Trophoblast cell (in vitro differentiated cells and primary cell): ENCODE measurements around the gene TXN2.

ENCODE experiments used
- DNase-seq, 2 donors: peaks; one replicate each; pipeline ENCODE4 v3.0.0-alpha.2; 2016
- H2AFZ ChIP-seq: 2 replicates; pipeline ENCODE4 v1.6.1; 2013; ENCODE audit warnings: low read length, moderate library complexity, mild to moderate bottlenecking; ENCODE audit not compliant: insufficient read depth, poor library complexity
- H2AK5ac ChIP-seq: 2 replicates; pipeline ENCODE4 v1.6.1; 2013; ENCODE audit warnings: mild to moderate bottlenecking, low read length
- H2BK120ac ChIP-seq: 2 replicates; pipeline ENCODE4 v1.6.1; 2013; ENCODE audit warnings: low read length, mild to moderate bottlenecking, moderate library complexity; ENCODE audit not compliant: insufficient read depth, poor library complexity
- H2BK12ac ChIP-seq: 2 replicates; pipeline ENCODE4 v1.6.1; 2013; ENCODE audit warnings: mild to moderate bottlenecking, low read length, moderate library complexity
- H2BK5ac ChIP-seq: 2 replicates; pipeline ENCODE4 v1.6.1; 2013; ENCODE audit warnings: low read length, low read depth, moderate library complexity, mild to moderate bottlenecking; ENCODE audit not compliant: poor library complexity
- H3K14ac ChIP-seq: 2 replicates; pipeline ENCODE4 v1.6.1; 2013; ENCODE audit warnings: mild to moderate bottlenecking, low read length
- H3K18ac ChIP-seq: 2 replicates; pipeline ENCODE4 v1.6.1; 2013; ENCODE audit warnings: mild to moderate bottlenecking, low read length
- H3K23ac ChIP-seq: 2 replicates; pipeline ENCODE4 v1.6.1; 2013; ENCODE audit warnings: low read length
- H3K27ac ChIP-seq: 2 replicates; pipeline ENCODE4 v1.5.1; 2013; ENCODE audit warnings: low read depth, mild to moderate bottlenecking, inconsistent platforms, low read length, moderate library complexity
- H3K27me3 ChIP-seq: 2 replicates; pipeline ENCODE4 v1.6.1; 2013; ENCODE audit warnings: inconsistent platforms, mild to moderate bottlenecking, low read length, moderate library complexity; ENCODE audit not compliant: insufficient read depth
- H3K36me3 ChIP-seq, 2 experiments: 1 replicate in 1 of 2; 2 replicates in 1 of 2; pipeline ENCODE4 v1.6.1; 2013; ENCODE audit warnings: low read length in 2 of 2, mild to moderate bottlenecking in 2 of 2, moderate library complexity in 1 of 2; ENCODE audit not compliant: insufficient read depth in 2 of 2, control insufficient read depth in 1 of 2
- H3K4ac ChIP-seq: 2 replicates; pipeline ENCODE4 v1.6.1; 2013; ENCODE audit warnings: low read depth, mild to moderate bottlenecking, low read length, moderate library complexity
- H3K4me1 ChIP-seq, 2 experiments: 1 replicate in 1 of 2; 2 replicates in 1 of 2; pipeline ENCODE4 v1.6.1; 2013; ENCODE audit warnings: low read length in 2 of 2, mild to moderate bottlenecking in 2 of 2, moderate library complexity in 1 of 2; ENCODE audit not compliant: insufficient read depth in 2 of 2, control insufficient read depth in 1 of 2
- H3K4me2 ChIP-seq: 2 replicates; pipeline ENCODE4 v1.6.1; 2013; ENCODE audit warnings: inconsistent platforms, mild to moderate bottlenecking, low read length, moderate library complexity
- H3K4me3 ChIP-seq: 2 replicates; pipeline ENCODE4 v1.5.1; 2013; ENCODE audit warnings: mild to moderate bottlenecking, low read depth, low read length, inconsistent platforms
- H3K79me1 ChIP-seq: one replicate; pipeline ENCODE4 v1.6.1; 2013; ENCODE audit warnings: low read length
- H3K79me2 ChIP-seq: 2 replicates; pipeline ENCODE4 v1.6.1; 2013; ENCODE audit warnings: low read length, mild to moderate bottlenecking; ENCODE audit not compliant: control insufficient read depth, insufficient read depth, poor library complexity
- H3K9ac ChIP-seq: 2 replicates; pipeline ENCODE4 v1.6.1; 2013; ENCODE audit warnings: mild to moderate bottlenecking, low read length
- H3K9me3 ChIP-seq: 2 replicates; pipeline ENCODE4 v1.6.1; 2013; ENCODE audit warnings: low read depth, mild to moderate bottlenecking, control low read depth, inconsistent platforms, low read length; ENCODE audit not compliant: insufficient read depth
- H4K12ac ChIP-seq: 2 replicates; pipeline ENCODE4 v1.6.1; 2013; ENCODE audit warnings: low read depth, mild to moderate bottlenecking, low read length, moderate library complexity
- H4K8ac ChIP-seq: 2 replicates; pipeline ENCODE4 v1.6.1; 2013; ENCODE audit warnings: low read depth, mild to moderate bottlenecking, low read length, moderate library complexity
- H4K91ac ChIP-seq: one replicate; pipeline ENCODE4 v1.6.1; 2013; ENCODE audit warnings: low read depth, mild to moderate bottlenecking, low read length, moderate library complexity
- WGBS: extraction: QIAGEN DNeasy Blood & Tissue Kit; methylation state at CpG from one replicate; pipeline ENCODE4 v1.1.7; 2013; ENCODE audit warnings: missing lambda C conversion rate; ENCODE audit not compliant: insufficient read length, insufficient coverage; ENCODE audit errors: extremely low coverage; 5-methylcytosine and 5-hydroxymethylcytosine counted together

The TXN2 gene

DNA sequence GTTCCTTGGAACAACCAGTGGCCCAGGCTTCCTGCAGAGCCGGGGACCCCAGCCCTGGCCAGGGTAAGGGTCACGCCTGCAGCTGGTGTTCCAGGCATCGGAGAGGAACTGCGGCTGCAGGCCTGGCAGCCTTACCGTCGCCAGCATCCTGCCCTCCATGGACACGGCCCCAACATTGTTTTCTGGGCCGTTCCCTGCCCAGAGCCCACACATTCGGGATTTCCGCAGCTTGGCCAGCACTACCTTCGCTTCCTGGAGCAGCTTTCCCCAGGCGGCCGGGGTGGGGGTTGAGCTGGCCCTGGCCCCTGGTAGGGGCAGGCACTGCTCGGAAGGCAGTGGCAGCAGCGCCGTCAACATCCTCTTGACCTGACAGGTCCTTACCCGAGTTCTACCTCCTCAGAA is 17.7 kb downstream of the TXN2 start:
- H3K18ac ChIP-seq: peak overlapping the region; percentile 50
- no peak for DNase-seq
- H2AK5ac ChIP-seq: peak overlapping the region; percentile 49
- H2BK12ac ChIP-seq: peak overlapping the region; percentile 93
- H3K27ac ChIP-seq: no peak overlapping the region
- no peak overlapping the region for H2AFZ ChIP-seq
- peak overlapping the region; percentile 13 for H2BK120ac ChIP-seq
- H3K79me1 ChIP-seq: peaks cover 44% of the 10 kb centered on the region
- peak overlapping the region; percentile 26 for H4K8ac ChIP-seq
- peaks cover 3% of the 10 kb centered on the region for H3K9me3 ChIP-seq
- H3K4me1 ChIP-seq: peaks cover 31 to 42% of the 10 kb centered on the region in 2 experiments
- no peak overlapping the region for H3K9ac ChIP-seq
- peaks cover 7% of the 10 kb centered on the region for H3K79me2 ChIP-seq
- WGBS: no CpG with 5 or more reads among the region's 17 CpGs
- H3K27me3 ChIP-seq: no peaks in the 10 kb centered on the region
- H4K91ac ChIP-seq: peak overlapping the region; percentile 67
- peak overlapping the region; percentile 58 for H3K14ac ChIP-seq
- peak overlapping the region; percentile 20 for H3K4ac ChIP-seq
- H4K12ac ChIP-seq: no peak overlapping the region
- H3K23ac ChIP-seq: no peak overlapping the region
- peaks cover 0 to 8% of the 10 kb centered on the region in 2 experiments for H3K36me3 ChIP-seq
- no peak overlapping the region for H3K4me3 ChIP-seq
- H3K4me2 ChIP-seq: no peak overlapping the region
- peak overlapping the region; percentile 27 for H2BK5ac ChIP-seq

DNA sequence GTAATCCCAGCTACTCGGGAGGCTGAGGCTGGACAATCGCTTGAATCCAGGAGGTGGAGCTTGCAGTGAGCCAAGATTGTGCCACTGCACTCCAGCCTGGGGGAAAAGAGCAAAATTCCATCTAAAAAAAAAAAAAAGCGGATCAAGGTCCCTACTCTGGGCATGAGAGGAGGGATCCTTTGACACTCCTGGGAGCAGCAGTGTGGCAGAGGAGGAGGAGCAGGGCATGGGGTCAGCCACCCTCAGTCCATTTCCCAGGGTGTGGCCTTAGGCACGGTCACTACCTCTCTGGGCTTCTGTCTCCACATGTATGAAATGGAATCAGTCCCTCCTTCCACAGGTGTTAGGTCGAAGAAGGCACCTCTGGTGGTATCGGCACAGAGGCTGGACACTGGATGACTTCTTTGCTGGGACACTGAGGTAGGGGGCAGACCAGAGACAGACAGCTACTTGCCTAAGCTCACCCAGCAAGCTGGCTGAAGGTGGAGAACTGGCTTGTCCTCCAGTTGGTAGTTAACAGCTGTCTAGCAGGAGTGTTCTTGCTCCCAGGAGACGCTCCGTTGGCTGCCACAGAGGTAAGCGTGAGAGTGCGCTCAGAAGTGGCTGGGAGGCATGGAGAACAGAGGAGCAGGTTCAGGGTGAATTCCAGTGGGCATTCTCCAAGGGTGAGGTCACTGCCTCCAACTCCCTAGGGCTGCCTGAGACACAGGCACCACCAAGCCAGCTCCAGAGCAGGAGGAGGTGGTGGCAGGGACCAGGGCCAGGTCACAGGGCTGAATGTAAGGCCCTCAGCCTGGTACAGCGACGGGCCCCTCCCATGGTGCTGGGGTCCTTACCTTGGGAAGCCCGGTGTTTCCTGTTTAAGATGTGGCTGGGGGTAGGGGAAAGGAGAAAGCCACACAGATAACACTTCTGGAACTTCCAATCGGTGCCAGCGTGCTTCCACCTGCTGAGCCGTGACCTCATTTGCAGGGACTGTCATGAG is 19.5 kb downstream of the TXN2 start:
- H3K79me1 ChIP-seq: peaks cover 42% of the 10 kb centered on the region
- no CpG with 5 or more reads among the region's 16 CpGs for WGBS

DNA sequence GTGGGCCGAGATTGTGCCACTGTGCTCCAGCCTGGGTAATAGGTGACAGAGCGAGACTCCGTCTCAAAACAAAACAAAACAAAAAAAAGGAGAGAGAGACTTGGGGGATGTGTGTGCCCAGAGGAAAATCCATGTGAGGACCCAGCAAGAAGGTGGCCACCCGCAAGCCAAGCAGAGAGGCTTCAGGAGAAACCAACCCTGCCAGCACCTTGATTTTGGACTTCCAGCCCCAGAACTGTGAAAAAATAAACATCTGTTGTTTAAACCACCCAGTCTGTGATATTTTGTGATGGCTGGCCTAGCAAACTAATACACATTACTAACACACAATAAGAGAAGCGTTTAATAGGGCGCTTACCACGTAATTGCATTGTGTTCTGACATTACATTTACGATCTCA is 21.2 kb downstream of the TXN2 start:
- peaks cover 5% of the 10 kb centered on the region for H3K79me2 ChIP-seq
- DNase-seq: no peak
- peaks cover 2% of the 10 kb centered on the region for H3K9me3 ChIP-seq
- WGBS: no CpG with 5 or more reads among the region's 8 CpGs
- no peak overlapping the region for H3K18ac ChIP-seq
- no peak overlapping the region for H4K12ac ChIP-seq
- H3K14ac ChIP-seq: no peak overlapping the region
- peak overlapping the region; percentile 67 for H2BK12ac ChIP-seq
- H3K27me3 ChIP-seq: no peaks in the 10 kb centered on the region
- H3K36me3 ChIP-seq: no peaks in the 10 kb centered on the region
- H3K4me1 ChIP-seq: peaks cover 27 to 36% of the 10 kb centered on the region in 2 experiments
- peak overlapping the region; percentile 15 for H2BK120ac ChIP-seq
- H3K79me1 ChIP-seq: peaks cover 35% of the 10 kb centered on the region
- no peak overlapping the region for H3K4me3 ChIP-seq
- no peak overlapping the region for H3K4ac ChIP-seq
- H3K4me2 ChIP-seq: no peak overlapping the region
- H3K27ac ChIP-seq: no peak overlapping the region
- H4K91ac ChIP-seq: no peak overlapping the region
- H2BK5ac ChIP-seq: no peak overlapping the region
- H2AFZ ChIP-seq: no peak overlapping the region
- H3K23ac ChIP-seq: no peak overlapping the region
- H4K8ac ChIP-seq: no peak overlapping the region
- peak overlapping the region; percentile 11 for H2AK5ac ChIP-seq
- H3K9ac ChIP-seq: no peak overlapping the region

More for the DNA sequence above, 19.5 kb downstream of the TXN2 start:
- H3K9me3 ChIP-seq: peaks cover 3% of the 10 kb centered on the region
- H4K91ac ChIP-seq: peak overlapping the region; percentile 74
- H3K4me3 ChIP-seq: no peak overlapping the region
- H3K36me3 ChIP-seq: peaks cover 0 to 7% of the 10 kb centered on the region in 2 experiments
- H2BK12ac ChIP-seq: peak overlapping the region; percentile 66
- no peak overlapping the region for H3K4me2 ChIP-seq
- peaks cover 2% of the 10 kb centered on the region for H3K79me2 ChIP-seq
- peak overlapping the region; percentile 31 for H3K18ac ChIP-seq
- H2AK5ac ChIP-seq: peak overlapping the region; percentile 32
- H4K8ac ChIP-seq: no peak overlapping the region
- H2AFZ ChIP-seq: no peak overlapping the region
- peak overlapping the region; percentile 40 for H3K14ac ChIP-seq
- H3K27ac ChIP-seq: peak overlapping the region; percentile 72
- no peaks in the 10 kb centered on the region for H3K27me3 ChIP-seq
- no peak overlapping the region for H3K23ac ChIP-seq
- peak overlapping the region; percentile 42 for H2BK5ac ChIP-seq
- H3K4ac ChIP-seq: no peak overlapping the region
- peaks cover 30 to 40% of the 10 kb centered on the region in 2 experiments for H3K4me1 ChIP-seq
- DNase-seq: peak; percentile 94 to 97
- no peak overlapping the region for H3K9ac ChIP-seq
- peak overlapping the region; percentile 46 for H2BK120ac ChIP-seq
- no peak overlapping the region for H4K12ac ChIP-seq

DNA sequence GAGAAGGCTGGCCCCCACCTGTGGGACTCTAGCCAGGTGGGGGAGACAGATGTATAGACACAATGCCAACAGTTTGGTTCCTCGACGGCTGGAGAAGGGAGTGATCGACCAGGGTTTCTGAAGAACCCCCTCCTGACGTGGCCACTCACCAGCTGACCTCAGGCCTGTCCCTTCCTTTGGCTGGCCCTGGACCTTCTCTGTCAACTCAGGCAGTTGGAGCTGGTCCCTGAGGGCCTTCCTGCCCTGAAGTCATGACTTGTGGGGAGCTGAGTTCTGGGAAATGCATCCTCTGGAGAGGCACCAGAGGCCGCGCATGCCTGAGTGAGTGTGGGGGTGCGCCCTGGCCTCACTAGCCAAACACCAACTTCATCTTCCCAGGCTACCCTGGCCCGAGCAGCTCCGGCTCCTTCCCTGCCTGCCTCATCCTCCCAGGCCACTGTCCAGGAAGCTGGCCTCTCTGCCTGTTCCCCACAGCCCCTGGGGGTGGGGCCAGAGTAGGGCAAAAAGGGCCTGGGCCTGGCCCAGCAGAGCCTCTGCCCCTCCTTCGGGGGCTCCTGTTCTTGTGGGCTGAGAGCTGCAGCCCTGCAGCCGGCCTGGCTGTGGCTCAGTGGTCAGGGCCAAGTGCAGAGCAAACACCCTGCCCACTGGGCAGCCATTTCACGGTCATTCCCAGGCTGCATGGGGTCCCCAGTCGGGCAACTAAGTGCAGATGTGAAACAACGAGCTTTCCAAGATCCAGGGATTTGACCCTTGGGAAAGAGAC is 23.6 kb downstream of the TXN2 start:
- Histone ChIP-seq H4K12ac (peak overlapping the region; percentile 22), H2AFZ (peak overlapping the region; percentile 2), H2BK5ac (peak overlapping the region; percentile 59), H3K27me3 (no peaks in the 10 kb centered on the region), H3K27ac (peak overlapping the region; percentile 7), H4K8ac (peak overlapping the region; percentile 75), H4K91ac (peak overlapping the region; percentile 67), H3K4me1 (peaks cover 24 to 34% of the 10 kb centered on the region in 2 experiments), H3K9ac (no peak overlapping the region), H2BK12ac (peak overlapping the region; percentile 93), H3K4ac (peak overlapping the region; percentile 13), H2AK5ac (peak overlapping the region; percentile 5), H2BK120ac (peak overlapping the region; percentile 70), H3K79me1 (peaks cover 29% of the 10 kb centered on the region), H3K14ac (peak overlapping the region; percentile 63), H3K23ac (no peak overlapping the region), H3K4me2 (no peak overlapping the region), H3K18ac (peak overlapping the region; percentile 26), H3K36me3 (no peaks in the 10 kb centered on the region), H3K9me3 (no peaks in the 10 kb centered on the region), H3K79me2 (peaks cover 5% of the 10 kb centered on the region), H3K4me3 (no peak overlapping the region)
- no peak for DNase-seq
- WGBS: no CpG with 5 or more reads among the region's 14 CpGs
